Measurements from ENCODE around the gene IFFO2.
A peak's percentile ranks its signal among the peaks of the same experiment; 100 is the strongest.

The IFFO2 gene

DNA sequence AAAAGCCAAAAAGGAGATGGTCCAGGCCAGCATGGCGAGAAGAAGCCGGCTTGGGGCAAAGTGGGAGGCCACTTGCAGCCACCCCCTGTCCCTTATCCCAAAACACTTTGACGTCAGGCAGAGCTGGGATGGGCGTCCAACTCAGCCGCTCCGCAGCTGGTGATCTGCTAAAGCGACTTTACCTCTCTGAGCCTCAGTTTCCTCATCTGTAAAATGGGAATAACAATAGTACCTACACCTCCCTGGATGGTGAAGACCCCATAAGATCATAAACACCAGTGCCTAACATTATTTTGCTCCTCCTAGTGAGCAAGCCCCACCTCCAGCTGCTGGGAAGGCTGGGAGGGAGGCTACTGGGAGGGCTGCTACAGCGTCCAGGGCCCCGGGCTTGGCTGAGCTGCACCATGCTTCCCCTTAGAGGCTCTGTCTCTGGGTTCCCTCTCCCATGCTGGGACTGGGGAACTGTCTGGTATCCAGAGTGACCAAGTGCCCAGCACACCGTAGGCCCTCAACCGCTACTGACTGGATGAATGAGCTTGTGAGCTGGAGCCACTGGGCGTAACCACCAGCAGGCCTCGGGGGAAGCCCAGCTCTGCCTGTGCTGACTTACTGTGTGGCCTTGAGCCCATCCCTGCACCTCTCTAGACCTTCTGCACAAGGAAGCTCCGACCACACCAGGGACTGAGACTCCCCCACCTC lies 18.3 kb downstream of the IFFO2 start:
- DNase-seq (ENCODE audit: low read depth in 4 of 4, low spot score in 1 of 4): no peak

DNA sequence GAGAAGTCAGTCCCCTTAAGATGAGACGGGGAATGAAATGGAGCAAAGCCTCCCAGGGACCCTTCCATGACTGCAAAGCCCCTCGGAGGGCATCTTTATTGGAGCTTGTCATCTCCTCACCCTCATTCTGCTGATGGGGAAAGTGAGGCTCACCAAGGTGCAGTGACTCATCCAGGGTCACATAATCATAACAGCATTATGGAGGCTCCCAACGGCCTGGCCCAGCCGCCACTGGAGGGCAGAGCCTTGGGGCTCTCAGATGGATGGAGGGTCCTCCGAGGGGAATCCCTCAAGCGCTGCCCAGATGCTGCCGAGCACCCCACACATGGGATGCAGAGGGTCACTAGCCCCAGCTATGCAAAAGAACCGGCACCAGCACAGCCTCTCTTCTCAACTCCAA lies 18.9 kb downstream of the IFFO2 start:
- no peak for DNase-seq (ENCODE audit: low read depth in 4 of 4, low spot score in 1 of 4)

DNA sequence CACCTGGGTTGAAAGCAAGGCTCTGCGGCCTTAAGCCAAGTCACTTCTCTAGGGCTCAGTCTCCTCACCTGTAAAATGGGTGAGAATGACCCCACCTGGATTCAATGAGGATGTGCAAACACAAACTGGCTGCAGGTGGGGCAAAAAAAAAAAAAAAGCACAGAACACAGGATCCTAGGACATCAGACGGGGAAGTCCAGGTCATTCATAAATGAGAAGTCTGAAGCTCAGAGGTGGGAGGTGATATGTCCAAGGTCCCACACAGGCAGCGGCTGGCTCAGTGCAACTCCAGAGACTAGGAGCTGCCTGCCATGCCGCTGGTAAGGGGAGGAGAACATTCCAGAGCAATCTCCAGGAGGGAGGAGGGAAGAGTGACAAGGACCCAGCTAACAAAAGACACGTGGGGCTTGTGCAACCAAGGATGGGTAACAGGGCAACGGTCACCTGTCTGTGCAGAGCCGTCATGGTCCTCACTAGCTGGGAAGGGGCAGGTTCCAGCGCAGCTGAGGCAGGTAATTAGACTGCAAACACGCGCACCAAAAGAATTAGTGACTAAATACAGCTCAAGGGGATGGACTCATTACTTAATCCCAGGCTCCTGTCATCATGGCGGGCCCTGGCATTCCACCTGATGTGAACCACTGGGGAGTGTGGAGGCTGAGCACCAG lies 19.5 kb downstream of the IFFO2 start:
- DNase-seq (ENCODE audit: low read depth in 4 of 4, low spot score in 1 of 4): no peak

DNA sequence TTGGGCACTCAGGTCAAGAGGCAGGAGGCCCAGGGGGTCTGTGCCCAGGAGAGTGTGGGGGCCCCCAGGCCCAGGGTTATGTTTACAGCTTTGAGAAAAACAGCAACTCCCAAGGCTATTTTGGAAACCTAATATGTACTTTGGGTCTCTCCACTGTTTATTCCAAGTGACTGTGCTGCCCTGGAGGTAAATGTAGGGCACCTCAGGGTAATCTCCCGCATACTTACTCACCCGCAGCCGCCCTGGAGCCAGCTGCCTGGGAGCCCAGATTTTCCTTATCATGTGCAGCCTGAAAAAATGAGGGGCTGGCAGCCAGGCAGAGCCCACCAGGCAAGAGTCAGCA lies 20.0 kb downstream of the IFFO2 start:
- no peak for DNase-seq (ENCODE audit: low read depth in 4 of 4, low spot score in 1 of 4)

DNA sequence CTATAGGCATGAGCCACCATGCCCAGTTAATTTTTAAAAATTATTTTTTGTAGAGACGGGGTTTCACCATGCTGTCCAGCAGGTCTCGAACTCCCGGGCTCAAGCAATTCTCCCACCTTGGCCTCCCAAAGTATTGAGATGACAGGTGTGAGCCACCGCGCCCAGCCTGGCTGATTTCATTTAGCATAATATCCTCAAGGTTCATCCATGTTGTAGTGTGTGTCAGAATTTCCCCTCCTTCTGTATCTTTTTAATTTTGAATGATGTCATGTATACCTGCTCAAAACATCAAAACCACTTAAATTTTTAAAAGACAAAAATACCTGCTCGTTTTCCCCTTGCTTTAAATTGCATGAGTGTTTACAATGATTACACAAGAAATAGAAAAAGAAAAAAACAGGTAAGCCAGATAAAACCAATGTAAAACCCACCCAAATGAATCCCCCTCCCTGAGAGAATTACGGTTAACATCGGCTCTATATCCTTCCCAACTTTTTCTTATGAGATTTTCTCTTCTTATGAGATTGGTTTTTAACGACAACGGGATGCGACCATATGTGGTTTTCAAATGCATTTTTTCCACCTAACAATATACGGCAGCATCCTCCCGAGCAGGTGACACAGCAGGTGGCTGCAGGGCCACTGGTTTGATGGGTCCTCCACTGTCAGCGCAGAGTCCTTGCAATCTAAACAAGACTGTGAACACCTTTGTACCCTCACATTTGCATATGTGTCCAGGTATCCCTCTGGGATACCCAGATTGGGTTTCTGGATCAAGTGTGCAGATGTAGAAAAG lies 22.1 kb downstream of the IFFO2 start:
- no peak for DNase-seq (ENCODE audit: low read depth in 4 of 4, low spot score in 1 of 4)

DNA sequence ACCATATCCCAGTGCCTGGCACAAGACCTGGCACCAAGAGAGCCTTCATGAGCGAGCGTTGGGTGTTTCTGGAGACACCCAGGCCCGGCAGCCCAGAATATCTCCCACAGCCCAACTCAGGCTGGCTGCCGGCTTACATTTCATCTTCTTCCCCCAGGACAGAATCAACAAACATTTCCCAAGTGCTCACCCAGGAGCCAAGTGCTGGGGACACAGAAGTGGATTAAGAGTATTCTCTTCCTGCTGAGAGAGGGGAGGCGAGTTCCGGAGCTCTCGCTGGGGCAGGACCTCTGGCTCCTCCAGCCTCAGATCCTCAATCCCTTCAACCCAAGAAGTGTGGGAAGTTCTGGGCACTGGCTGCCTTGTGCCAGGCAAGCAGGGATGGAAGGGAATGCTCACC lies 23.6 kb downstream of the IFFO2 start:
- no peak for DNase-seq (ENCODE audit: low read depth in 4 of 4, low spot score in 1 of 4)

DNA sequence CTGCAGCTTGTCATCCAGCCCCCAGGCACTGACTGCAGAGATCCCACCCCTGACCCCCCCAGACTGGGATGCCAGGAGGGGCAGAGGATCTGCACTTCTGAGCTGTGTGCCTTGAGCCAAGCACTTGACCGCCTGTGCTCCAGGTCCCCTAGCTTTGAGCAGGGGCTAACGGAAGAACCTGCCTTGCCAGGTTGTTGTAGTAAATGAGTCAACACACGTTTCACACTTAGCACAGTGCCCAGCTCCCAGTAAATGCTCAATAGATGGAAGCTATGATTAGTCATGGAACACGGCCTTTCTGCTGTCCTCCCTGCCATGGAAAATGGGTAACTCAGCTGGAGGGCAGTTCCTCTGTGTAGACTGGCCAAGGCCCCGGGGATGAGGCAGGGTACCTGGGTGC lies 24.1 kb downstream of the IFFO2 start:
- no peak for DNase-seq (ENCODE audit: low read depth in 4 of 4, low spot score in 1 of 4)

DNA sequence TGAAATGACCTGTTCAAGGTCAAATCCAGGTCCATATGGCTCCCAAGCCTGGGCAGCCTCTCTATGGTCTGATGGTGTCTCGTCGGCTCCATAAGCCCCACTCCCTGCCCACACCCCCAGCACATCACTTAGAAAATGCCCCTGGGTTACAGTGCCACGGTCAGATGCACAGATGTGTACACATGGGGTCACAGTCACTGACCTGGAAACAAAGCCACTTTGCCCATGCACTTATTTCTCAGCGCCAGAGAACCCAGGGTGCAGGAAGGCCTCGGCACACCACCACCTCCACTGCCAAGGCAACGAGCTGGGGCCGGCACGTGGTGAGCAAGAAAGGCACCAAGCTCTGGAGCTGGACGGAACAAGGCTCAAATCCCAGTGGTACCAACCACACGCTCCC lies 24.7 kb downstream of the IFFO2 start:
- DNase-seq (ENCODE audit: low read depth in 4 of 4, low spot score in 1 of 4): no peak

DNA sequence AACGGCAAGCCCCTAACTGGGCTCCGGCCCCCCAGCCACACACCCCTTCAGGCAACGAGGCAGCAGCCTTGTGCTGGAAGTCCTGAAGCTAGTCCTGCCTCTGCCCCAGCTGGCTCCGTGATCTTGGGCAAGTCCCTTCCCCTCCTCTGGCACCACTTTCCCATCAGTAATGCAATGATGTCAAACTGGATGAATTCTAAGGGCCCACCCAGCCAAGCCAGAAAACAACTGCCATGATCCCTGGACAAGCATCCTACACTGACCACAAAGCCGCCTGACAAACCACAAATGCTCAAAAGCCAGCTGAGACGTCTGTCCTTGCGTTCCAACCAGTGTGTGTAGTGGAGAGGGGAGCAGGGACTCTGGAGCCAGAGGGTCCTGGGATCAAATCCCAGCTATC lies 26.8 kb downstream of the IFFO2 start:
- no peak for DNase-seq (ENCODE audit: low read depth in 4 of 4, low spot score in 1 of 4)

DNA sequence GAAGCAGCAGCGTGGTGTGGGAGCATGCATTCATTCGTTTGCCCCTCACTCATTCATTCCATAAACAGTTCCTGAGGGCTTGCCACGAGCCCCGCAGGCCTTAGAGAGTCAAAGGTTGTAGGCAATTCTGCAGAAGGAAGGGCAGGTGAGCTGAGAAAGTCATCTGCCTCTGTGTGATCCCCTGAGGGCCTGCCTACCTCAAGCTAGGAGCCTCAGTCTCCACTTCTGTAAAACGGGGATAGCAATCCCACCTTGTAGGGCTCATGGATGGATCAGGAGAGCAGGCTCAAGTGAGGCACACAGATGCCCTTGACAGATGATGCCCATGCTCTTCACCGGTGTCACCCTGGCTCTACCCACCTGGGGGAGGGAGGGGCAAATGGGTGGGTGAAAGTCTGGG lies 27.5 kb downstream of the IFFO2 start:
- DNase-seq (ENCODE audit: low read depth in 4 of 4, low spot score in 1 of 4): no peak

DNA sequence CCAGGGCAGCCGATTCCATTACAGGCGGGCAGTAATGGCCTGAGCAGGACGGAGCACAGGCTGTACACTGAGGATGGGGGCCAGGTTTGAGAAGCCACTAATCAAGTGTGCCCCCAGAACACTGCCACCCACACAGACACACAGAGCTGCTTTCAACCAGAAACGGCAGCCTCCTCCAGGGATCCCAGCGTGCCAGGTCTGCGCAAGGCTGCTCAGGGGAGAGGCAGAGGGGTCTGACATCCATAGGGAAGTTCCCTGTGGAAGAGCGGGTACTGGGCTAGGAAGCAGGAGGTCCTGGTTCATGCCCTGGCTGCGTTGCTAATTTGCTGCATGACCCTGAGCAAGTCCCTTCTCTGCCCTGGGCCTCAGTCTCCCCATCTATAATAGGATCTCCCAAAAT lies 28.1 kb downstream of the IFFO2 start:
- no peak for DNase-seq (ENCODE audit: low read depth in 4 of 4, low spot score in 1 of 4)

DNA sequence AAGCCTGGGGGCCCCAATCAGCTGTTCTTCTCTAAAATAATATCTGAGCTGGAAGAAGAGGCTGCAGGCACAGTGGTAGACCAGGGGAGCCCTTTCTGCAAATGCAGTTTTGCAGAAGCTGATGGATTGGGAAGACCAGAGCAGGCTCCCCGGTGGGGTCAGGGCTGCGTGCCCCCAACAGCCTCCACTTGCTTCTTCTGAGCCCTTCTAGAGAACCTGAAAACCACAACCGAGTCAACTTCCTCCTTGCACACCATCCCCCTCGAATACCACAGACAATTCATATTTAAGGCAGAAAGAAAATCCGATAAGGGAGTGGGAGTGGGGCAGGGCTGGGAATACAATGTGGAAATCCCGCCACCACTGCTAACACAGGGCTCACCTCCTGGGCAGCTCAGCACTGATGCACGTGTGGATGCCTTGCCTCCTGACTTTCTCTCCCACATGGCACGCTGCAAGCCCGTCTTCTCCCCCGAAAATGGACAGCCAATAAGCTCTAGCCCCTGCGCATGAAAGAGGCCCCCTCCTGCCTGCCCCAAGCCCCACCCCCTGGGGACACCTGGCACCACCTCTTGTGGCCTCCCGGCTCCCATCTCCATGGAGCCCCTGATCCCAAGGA lies 28.7 kb downstream of the IFFO2 start:
- DNase-seq (ENCODE audit: low read depth in 4 of 4, low spot score in 1 of 4): peak in 1 of 4 experiments; percentile 36

DNA sequence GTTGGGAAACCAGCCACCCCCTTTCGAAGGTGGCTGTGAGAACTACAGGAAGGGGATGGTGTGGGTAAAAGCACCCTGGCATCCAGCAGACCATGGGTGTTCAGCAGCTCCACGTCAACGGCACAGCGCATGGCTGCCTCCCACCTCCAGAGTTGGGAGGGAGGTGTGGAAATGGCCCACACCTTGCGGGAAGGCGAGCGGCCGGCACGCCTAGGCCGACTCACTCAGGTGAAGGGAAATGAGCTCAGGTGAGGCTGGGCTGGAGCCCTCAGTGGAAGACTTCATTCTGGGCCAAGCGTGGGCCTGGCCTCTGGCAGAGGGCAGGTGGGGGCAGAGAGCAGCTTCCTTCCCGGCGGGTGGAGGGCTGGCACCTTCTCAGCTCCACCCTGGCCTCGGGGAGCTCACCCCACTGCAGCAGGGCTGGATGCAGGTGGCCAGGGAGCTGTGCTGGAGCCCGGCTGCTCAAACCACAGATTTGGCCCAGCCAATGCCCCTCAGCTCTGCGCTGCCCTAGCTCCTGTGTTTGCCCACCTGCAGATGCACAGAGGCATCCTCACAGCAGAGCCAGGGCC lies 29.3 kb downstream of the IFFO2 start:
- no peak for DNase-seq (ENCODE audit: low read depth in 4 of 4, low spot score in 1 of 4)

DNA sequence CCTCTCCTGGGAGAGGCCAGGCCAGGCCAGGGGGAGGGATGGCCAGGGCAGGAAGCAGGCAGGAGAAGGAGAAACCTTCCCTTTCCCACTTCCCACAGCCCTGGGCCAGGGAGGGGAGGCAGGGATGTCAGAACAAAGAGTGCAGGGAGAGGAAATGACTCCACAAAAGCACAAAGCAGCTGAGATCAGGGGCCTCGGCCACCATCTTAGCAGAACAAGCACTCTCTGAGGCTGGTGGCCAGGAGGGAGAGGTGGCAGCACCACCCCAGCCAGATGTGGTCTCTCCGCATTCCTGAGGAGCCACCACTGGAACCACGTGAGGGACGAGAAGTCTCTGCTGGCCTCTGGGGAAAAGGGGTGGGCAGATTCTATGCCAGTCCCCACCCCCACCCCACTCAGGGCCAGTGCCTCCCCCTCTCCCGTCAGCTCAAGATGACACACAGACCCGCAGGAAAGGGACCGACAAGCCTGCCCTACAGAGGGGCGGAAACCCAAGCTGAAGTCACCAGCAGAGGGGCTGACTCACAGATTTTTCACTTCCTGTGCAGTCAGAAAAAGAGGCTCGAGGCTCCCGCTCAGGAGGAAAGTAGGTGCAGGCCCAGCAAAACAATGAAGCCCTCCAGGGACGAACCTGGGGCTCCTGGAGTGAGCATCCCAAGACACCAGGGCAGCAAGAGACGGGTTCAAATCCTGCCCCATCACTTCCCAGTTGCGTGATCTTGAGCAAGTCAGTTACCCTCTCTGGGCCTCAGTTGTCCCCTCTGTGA lies 30.0 kb downstream of the IFFO2 start:
- DNase-seq (ENCODE audit: low read depth in 4 of 4, low spot score in 1 of 4): peak; percentile 59 to 81 (median 68)

DNA sequence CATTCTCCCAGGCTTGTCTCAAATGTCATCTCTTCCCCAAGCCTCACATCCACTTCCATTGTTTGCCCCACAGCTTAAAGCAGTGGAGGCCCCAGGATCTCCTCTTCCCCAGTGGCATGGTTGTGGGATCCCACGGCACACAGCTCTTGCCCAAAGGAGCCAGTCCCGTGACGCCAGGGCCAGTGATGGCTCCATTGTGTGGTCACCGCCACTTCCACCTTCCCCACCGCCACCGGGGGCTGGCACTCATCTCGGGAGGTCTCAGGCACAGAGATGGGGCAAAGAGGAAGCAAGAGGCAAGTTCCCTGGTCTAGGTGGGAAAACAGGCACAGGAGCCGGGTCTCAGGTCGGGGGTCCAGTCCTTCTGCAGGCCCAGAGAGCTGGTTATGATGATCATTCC lies 31.2 kb downstream of the IFFO2 start:
- no peak for DNase-seq (ENCODE audit: low read depth in 4 of 4, low spot score in 1 of 4)

DNA sequence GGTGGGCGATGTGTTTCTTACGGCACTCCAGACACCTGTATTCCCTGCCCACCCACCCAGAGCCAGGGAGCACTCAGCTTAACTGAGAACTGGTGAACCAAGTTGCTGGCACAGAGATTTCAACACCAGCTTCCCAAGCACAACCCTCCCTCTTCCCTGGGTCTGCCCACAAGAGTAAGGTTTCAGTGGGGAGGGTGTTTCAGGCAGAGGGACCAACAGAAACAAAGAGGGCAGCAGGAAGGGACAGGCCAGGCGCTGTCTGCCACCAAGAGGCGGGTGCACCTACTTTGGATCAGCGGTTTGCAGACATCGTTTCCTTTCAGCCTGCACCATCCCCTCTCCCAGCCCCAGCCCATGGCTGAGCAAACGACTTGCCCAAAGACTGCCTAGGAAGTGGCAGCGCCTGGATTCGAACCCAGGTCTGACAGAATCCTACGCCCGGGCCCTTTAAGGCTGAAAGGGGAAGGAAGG lies 32.2 kb downstream of the IFFO2 start:
- no peak for DNase-seq (ENCODE audit: low read depth in 4 of 4, low spot score in 1 of 4)

DNA sequence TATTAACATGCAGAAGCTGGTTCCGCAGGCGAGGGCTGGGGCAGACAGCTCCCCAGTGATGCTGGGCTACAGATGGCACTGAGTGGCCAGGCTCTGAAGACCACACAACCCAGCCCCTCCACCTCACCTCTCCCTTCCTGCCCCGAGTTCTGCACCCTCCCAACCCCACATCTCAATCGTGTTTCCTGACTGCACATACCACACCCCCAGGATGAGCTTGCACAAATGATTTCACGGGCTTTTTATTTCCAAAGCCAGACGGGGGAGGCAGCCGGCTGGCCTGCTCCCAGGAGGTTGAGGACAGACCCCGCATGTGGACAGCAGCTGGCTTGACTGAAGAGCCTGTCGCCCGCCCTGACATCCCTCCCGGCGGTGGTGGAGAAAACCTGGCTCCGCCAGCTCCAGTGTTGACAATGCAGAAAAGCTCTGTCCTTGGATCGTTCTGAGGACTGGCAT lies 32.7 kb downstream of the IFFO2 start:
- no peak for DNase-seq (ENCODE audit: low read depth in 4 of 4, low spot score in 1 of 4)

DNA sequence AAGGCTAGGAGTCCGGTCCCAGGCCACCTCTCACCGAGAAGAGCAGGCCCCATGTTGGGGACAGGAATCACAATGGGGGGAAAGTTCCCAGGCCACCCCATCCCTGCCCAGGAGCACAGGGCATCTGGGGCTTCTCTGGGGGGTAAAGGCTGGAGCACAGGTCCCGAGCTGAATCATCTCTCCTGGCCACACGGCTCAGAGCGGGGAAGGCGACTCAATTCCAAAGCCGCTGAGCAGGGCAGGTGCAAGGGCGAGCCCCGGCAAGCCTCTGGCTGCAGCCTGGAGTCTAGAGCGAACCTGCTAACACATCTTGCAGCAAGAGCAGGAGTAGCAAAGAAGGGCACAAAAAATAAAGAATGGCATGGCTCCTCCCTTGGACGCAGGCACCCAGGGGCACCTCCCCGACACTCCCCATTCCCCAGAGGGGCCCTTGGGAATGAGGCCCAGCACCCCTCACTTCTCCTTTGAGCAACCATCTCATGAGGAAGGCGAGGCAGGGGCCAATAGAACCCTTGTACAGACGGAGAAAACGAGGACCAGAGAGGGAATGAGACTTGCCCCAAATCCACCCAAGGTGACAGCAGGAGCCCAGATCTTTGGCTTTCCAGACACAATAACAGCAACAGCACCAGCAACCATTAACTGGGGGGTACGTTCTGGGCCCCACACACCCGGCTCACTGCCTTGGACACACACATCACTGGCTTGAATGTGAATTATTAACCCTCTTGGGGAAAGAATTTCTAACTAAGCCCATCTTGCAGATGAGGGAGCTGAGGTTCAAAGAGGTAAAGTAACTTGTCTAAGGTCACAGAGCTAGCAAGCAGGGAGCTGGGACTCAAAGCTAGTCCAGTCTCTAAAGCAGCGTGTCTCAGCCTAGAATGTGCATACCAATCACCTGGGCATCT lies 33.4 kb downstream of the IFFO2 start:
- no peak for DNase-seq (ENCODE audit: low read depth in 4 of 4, low spot score in 1 of 4)

DNA sequence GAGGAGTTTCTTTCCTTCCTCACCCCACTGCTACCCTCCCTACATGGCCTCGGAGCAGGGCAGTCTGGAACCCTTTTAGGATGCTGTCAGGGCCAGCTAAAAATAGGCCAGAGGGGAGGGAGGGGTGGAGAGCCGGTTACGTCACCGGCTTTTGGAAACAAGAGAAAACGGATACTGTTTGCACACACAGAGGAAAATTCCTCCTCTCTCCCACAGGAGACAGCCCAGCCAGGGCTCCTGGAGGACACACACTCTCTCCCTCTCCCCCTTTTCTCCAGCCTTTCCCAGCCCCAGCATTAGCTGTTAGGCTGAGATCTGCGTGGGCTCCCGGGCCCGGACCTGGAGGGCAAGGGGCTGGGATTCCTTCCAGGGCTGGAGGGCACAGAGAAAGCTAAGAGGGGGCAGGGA lies 34.2 kb downstream of the IFFO2 start:
- no peak for DNase-seq (ENCODE audit: low read depth in 4 of 4, low spot score in 1 of 4)
